Neural cell (in vitro differentiated cells): ENCODE measurements around the gene KCNJ10. TPM values are rescaled to one million over a fixed set of nuclear protein-coding genes. Genes with fewer than 3 reads are reported as not detected.

Experiments
- H2AFZ ChIP-seq: fragments of 200-600, 300-800 bp; sonication (generic), shearing (Covaris generic); 2 replicates; pipeline ENCODE4 v1.6.0; 2014; ENCODE audit warnings: low read depth, mild to moderate bottlenecking, antibody characterized with exemption, low read length, moderate library complexity
- H3F3A ChIP-seq: fragments of 200-600 bp; shearing (Covaris generic); 2 replicates; pipeline ENCODE4 v1.6.1; 2016; ENCODE audit warnings: mild to moderate bottlenecking, moderate library complexity, mixed read lengths, antibody characterized with exemption, low read length; ENCODE audit not compliant: insufficient read depth, poor library complexity, severe bottlenecking
- H3K27ac ChIP-seq: fragments of 200-600, 300-800 bp; sonication (generic), shearing (Covaris generic); 2 replicates; pipeline ENCODE4 v1.5.1; 2014; ENCODE audit warnings: mild to moderate bottlenecking, low read length, moderate library complexity
- H3K27me3 ChIP-seq: fragments of 300-800, 200-600 bp; sonication (generic), shearing (Covaris generic); 2 replicates; pipeline ENCODE4 v1.6.0; 2014; ENCODE audit warnings: mild to moderate bottlenecking, low read depth, low read length, moderate library complexity; ENCODE audit not compliant: insufficient read depth
- H3K36me3 ChIP-seq: fragments of 300-800, 200-600 bp; sonication (generic), shearing (Covaris generic); 2 replicates; pipeline ENCODE4 v1.5.1; 2014; ENCODE audit warnings: mild to moderate bottlenecking, antibody characterized with exemption, low read length, moderate library complexity; ENCODE audit not compliant: insufficient read depth
- H3K4me2 ChIP-seq: fragments of 300-800, 200-600 bp; sonication (generic), shearing (Covaris generic); 2 replicates; pipeline ENCODE4 v1.6.0; 2014; ENCODE audit warnings: mild to moderate bottlenecking, low read length
- H3K4me3 ChIP-seq: fragments of 300-800, 200-600 bp; sonication (generic), shearing (Covaris generic); 2 replicates; pipeline ENCODE4 v1.5.1; 2014; ENCODE audit warnings: mild to moderate bottlenecking, low read length, moderate library complexity
- H3K79me2 ChIP-seq: fragments of 200-600 bp; shearing (Covaris generic); replicated peaks from 2 replicates; pipeline ENCODE4 v1.6.0; 2014; ENCODE audit warnings: mild to moderate bottlenecking, low read length, moderate library complexity; ENCODE audit not compliant: insufficient read depth
- H3K9ac ChIP-seq: fragments of 300-800, 200-600 bp; sonication (generic), shearing (Covaris generic); 2 replicates; pipeline ENCODE4 v1.6.1; 2016; ENCODE audit warnings: mild to moderate bottlenecking, low read length, mixed read lengths
- H3K9me2 ChIP-seq: fragments of 200-600 bp; shearing (Covaris generic); 2 replicates; pipeline ENCODE4 v1.6.1; 2016; ENCODE audit warnings: mild to moderate bottlenecking, low read length, mixed read lengths; ENCODE audit not compliant: insufficient read depth
- H3K9me3 ChIP-seq: fragments of 200-600, 300-800 bp; sonication (generic), shearing (Covaris generic); 2 replicates; pipeline ENCODE4 v1.6.1; 2016; ENCODE audit warnings: mild to moderate bottlenecking, mixed run types, low read length, moderate library complexity, mixed read lengths
- H4K20me1 ChIP-seq: fragments of 200-600 bp; shearing (Covaris generic); 2 replicates; pipeline ENCODE4 v1.6.1; 2016; ENCODE audit warnings: mild to moderate bottlenecking, mixed run types; ENCODE audit not compliant: insufficient read depth
- EP300 ChIP-seq: fragments of 450-650 bp; conservative IDR thresholded peaks from 2 replicates; pipeline ENCODE4 v1.6.1; 2014; ENCODE audit warnings: antibody characterized with exemption, mild to moderate bottlenecking, moderate library complexity; ENCODE audit not compliant: poor library complexity, severe bottlenecking
- EZH2 ChIP-seq: fragments of 200-600, 300-800 bp; shearing (Covaris generic), sonication (generic); IDR thresholded peaks from 2 replicates; pipeline ENCODE4 v1.6.1; 2014; ENCODE audit warnings: antibody characterized with exemption, low read length, borderline replicate concordance, mild to moderate bottlenecking; ENCODE audit not compliant: insufficient read depth, poor library complexity, severe bottlenecking
- MXI1 ChIP-seq: fragments of 450-650 bp; conservative IDR thresholded peaks from 2 replicates; pipeline ENCODE4 v1.6.1; 2014; ENCODE audit warnings: antibody characterized with exemption, mild to moderate bottlenecking; ENCODE audit not compliant: poor library complexity, severe bottlenecking
- POLR2AphosphoS5 ChIP-seq: IDR thresholded peaks from 2 replicates; pipeline ENCODE4 v1.6.1; 2012
- RAD21 ChIP-seq: fragments of 450-650 bp; conservative IDR thresholded peaks from 2 replicates; pipeline ENCODE4 v1.6.1; 2014; ENCODE audit warnings: antibody characterized with exemption, mild to moderate bottlenecking, moderate library complexity
- SMC3 ChIP-seq: fragments of 450-650 bp; conservative IDR thresholded peaks from 2 replicates; pipeline ENCODE4 v1.6.1; 2014; ENCODE audit warnings: antibody characterized with exemption, mild to moderate bottlenecking, moderate library complexity; ENCODE audit not compliant: poor library complexity
- TAF1 ChIP-seq: IDR thresholded peaks from 2 replicates; pipeline ENCODE4 v1.6.1; 2012; ENCODE audit warnings: low read depth
- polyA plus RNA-seq: library from polyadenylated mRNA; depleted of rRNA; stranded (reverse); fragments of >200 nt; gene quantifications from 2 replicates; pipeline ENCODE4 v1.2.3, GENCODE V29; 2014
- TF ChIP-seq, protein P1 (sequence below): fragments of 450-650 bp; IDR thresholded peaks from 2 replicates; pipeline ENCODE4 v1.5.1; 2014; ENCODE audit warnings: antibody characterized with exemption, mild to moderate bottlenecking, moderate library complexity; ENCODE audit not compliant: poor library complexity, severe bottlenecking
- TF ChIP-seq, protein P2 (sequence below): IDR thresholded peaks from 2 replicates; pipeline ENCODE4 v1.6.1; 2012; ENCODE audit warnings: borderline replicate concordance

KCNJ10 gene
- polyA plus RNA-seq, 1 donor from 2014 or later: not detected

GRCh38 chr1:159979257-159979656, 90.7 kb downstream of the KCNJ10 start:
- TF ChIP-seq MXI1 (no peak), EZH2 (no peak), RAD21 (no peak), EP300 (no peak), SMC3 (no peak), POLR2AphosphoS5 (no peak), TAF1 (no peak)
- TF ChIP-seq, protein P1, sequence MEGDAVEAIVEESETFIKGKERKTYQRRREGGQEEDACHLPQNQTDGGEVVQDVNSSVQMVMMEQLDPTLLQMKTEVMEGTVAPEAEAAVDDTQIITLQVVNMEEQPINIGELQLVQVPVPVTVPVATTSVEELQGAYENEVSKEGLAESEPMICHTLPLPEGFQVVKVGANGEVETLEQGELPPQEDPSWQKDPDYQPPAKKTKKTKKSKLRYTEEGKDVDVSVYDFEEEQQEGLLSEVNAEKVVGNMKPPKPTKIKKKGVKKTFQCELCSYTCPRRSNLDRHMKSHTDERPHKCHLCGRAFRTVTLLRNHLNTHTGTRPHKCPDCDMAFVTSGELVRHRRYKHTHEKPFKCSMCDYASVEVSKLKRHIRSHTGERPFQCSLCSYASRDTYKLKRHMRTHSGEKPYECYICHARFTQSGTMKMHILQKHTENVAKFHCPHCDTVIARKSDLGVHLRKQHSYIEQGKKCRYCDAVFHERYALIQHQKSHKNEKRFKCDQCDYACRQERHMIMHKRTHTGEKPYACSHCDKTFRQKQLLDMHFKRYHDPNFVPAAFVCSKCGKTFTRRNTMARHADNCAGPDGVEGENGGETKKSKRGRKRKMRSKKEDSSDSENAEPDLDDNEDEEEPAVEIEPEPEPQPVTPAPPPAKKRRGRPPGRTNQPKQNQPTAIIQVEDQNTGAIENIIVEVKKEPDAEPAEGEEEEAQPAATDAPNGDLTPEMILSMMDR: no peak
- TF ChIP-seq, protein P2, sequence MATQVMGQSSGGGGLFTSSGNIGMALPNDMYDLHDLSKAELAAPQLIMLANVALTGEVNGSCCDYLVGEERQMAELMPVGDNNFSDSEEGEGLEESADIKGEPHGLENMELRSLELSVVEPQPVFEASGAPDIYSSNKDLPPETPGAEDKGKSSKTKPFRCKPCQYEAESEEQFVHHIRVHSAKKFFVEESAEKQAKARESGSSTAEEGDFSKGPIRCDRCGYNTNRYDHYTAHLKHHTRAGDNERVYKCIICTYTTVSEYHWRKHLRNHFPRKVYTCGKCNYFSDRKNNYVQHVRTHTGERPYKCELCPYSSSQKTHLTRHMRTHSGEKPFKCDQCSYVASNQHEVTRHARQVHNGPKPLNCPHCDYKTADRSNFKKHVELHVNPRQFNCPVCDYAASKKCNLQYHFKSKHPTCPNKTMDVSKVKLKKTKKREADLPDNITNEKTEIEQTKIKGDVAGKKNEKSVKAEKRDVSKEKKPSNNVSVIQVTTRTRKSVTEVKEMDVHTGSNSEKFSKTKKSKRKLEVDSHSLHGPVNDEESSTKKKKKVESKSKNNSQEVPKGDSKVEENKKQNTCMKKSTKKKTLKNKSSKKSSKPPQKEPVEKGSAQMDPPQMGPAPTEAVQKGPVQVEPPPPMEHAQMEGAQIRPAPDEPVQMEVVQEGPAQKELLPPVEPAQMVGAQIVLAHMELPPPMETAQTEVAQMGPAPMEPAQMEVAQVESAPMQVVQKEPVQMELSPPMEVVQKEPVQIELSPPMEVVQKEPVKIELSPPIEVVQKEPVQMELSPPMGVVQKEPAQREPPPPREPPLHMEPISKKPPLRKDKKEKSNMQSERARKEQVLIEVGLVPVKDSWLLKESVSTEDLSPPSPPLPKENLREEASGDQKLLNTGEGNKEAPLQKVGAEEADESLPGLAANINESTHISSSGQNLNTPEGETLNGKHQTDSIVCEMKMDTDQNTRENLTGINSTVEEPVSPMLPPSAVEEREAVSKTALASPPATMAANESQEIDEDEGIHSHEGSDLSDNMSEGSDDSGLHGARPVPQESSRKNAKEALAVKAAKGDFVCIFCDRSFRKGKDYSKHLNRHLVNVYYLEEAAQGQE: no peak
- Histone ChIP-seq H4K20me1 (no peaks in the 10 kb centered on the region), H3K79me2 (no peaks in the 10 kb centered on the region), H3K27me3 (no peaks in the 10 kb centered on the region), H3K9me3 (no peaks in the 10 kb centered on the region), H3K9ac (no peak overlapping the region), H2AFZ (no peak overlapping the region), H3K36me3 (no peaks in the 10 kb centered on the region), H3K27ac (no peak overlapping the region), H3F3A (no peaks in the 10 kb centered on the region), H3K9me2 (no peaks in the 10 kb centered on the region), H3K4me3 (no peak overlapping the region), H3K4me2 (no peak overlapping the region)

DNA sequence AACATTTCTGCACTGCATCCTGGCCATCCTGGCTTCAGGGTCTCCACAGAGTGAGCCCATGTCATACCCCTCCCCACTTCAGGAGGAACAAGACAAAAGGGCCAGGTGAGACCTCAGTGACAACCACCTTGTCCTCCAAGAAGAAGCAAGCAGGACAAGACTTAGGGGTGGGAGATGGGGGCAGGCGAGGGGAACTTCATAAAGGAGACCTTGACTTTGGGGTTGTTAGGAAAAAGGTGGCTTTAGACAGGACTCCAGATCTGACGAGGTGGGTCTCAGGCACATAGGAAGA, 91.9 kb downstream of the KCNJ10 start:
- TF ChIP-seq TAF1: no peak
- no peak for TF ChIP-seq POLR2AphosphoS5
- TF ChIP-seq EZH2: no peak
- TF ChIP-seq EP300: no peak
- TF ChIP-seq RAD21: no peak
- TF ChIP-seq, protein P1: no peak
- TF ChIP-seq, protein P2: no peak
- TF ChIP-seq MXI1: no peak
- TF ChIP-seq SMC3: no peak
- no peak overlapping the region for H2AFZ ChIP-seq
- no peak overlapping the region for H3K4me3 ChIP-seq
- no peak overlapping the region for H3K4me2 ChIP-seq
- H3K79me2 ChIP-seq: no peaks in the 10 kb centered on the region
- H3K9ac ChIP-seq: no peak overlapping the region
- no peaks in the 10 kb centered on the region for H3K27me3 ChIP-seq
- H3K9me3 ChIP-seq: no peaks in the 10 kb centered on the region
- H3F3A ChIP-seq: no peaks in the 10 kb centered on the region
- H4K20me1 ChIP-seq: no peaks in the 10 kb centered on the region
- no peak overlapping the region for H3K27ac ChIP-seq
- H3K9me2 ChIP-seq: no peaks in the 10 kb centered on the region
- H3K36me3 ChIP-seq: no peaks in the 10 kb centered on the region
